Measurements from ENCODE around the gene PLA2G4B.

GRCh38 chr15:41791547-41791937 lies 47.1 kb upstream of the PLA2G4B start:
- TF ChIP-seq CTCF (IDR thresholded peaks at IDR 0.05 in 4 of 5, conservative IDR thresholded peaks at IDR 0.05 in 1 of 5) (no peak), POLR2A (IDR thresholded peaks at IDR 0.05) (no peak)
